ENCODE data around the gene OR52N1.

OR52N1 gene

GRCh38 chr11:5783255-5783654, 7.8 kb downstream of the OR52N1 start, which contains the start of gene OR52N5:
TSS of gene OR52N5 (minus strand) at chr11:5783355. CDS start at chr11:5778634, 4,721 bp downstream.
- no peak for TF ChIP-seq CTCF (IDR thresholded peaks at IDR 0.05; ENCODE audit: borderline replicate concordance, control extremely low read depth, extremely low read depth, insufficient read depth, missing control alignments)
- DNase-seq (ENCODE audit: low spot score): no peak
- in situ Hi-C loops (cut with MboI; ENCODE audit: low sequenced_read_pairs, unreplicated experiment): no loop called here

GRCh38 chr11:5767056-5767455, 24.0 kb downstream of the OR52N1 start:
- DNase-seq (ENCODE audit: low spot score): no peak
- in situ Hi-C loops (cut with MboI; ENCODE audit: low sequenced_read_pairs, unreplicated experiment): no loop called here
- TF ChIP-seq CTCF (IDR thresholded peaks at IDR 0.05; ENCODE audit: borderline replicate concordance, control extremely low read depth, extremely low read depth, insufficient read depth, missing control alignments): no peak

- no peak for TF ChIP-seq CTCF (IDR thresholded peaks at IDR 0.05; ENCODE audit: borderline replicate concordance, control extremely low read depth, extremely low read depth, insufficient read depth, missing control alignments)
- no peak for DNase-seq (ENCODE audit: low spot score)
- in situ Hi-C loops (cut with MboI; ENCODE audit: low sequenced_read_pairs, unreplicated experiment): no loop called here
Observed at GRCh38 chr11:5753943-5754342, 37.1 kb downstream of the OR52N1 start, which contains the start of gene OR52N4. TSS of gene OR52N4 (plus strand) at chr11:5754243. CDS start at chr11:5754741, 498 bp downstream.

- no peak for DNase-seq (ENCODE audit: low spot score)
- in situ Hi-C loops (cut with MboI; ENCODE audit: low sequenced_read_pairs, unreplicated experiment): no loop called here
- no peak for TF ChIP-seq CTCF (IDR thresholded peaks at IDR 0.05; ENCODE audit: borderline replicate concordance, control extremely low read depth, extremely low read depth, insufficient read depth, missing control alignments)
Observed at GRCh38 chr11:5749836-5750235, 41.2 kb downstream of the OR52N1 start.

- in situ Hi-C loops (cut with MboI; ENCODE audit: low sequenced_read_pairs, unreplicated experiment): no loop called here
- DNase-seq (ENCODE audit: low spot score): no peak
- no peak for TF ChIP-seq CTCF (IDR thresholded peaks at IDR 0.05; ENCODE audit: borderline replicate concordance, control extremely low read depth, extremely low read depth, insufficient read depth, missing control alignments)
Observed at GRCh38 chr11:5746614-5747013, 44.5 kb downstream of the OR52N1 start.

GRCh38 chr11:5738431-5738830, 52.6 kb downstream of the OR52N1 start:
- in situ Hi-C loops (cut with MboI; ENCODE audit: low sequenced_read_pairs, unreplicated experiment): no loop called here
- no peak for DNase-seq (ENCODE audit: low spot score)
- no peak for TF ChIP-seq CTCF (IDR thresholded peaks at IDR 0.05; ENCODE audit: borderline replicate concordance, control extremely low read depth, extremely low read depth, insufficient read depth, missing control alignments)
